Brain pericyte (primary cell): Measurements from ENCODE around the gene GPR162.

ENCODE experiments used
- DNase-seq: peaks from one replicate; pipeline ENCODE4 v3.0.0-alpha.2; 2012; ENCODE audit warnings: low read depth, low spot score

GPR162 gene

DNA sequence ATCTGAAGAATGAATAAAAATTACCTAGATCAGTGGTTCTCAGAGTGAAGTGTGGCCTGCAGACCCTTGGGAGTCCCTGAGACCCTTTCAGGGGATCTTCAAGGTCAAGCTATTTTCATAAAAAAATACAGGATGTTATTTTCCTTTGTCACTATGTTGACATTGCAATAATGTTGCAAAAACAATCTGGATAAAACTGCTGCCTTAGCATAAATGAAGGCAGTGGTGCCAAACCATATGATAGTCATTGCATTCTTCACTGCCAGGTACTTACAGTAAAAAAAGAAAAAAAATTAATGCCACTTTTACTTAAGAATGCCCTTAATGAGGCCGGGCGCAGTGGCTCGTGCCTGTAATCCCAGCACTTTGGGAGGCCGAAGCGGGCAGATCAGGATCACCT, 34.3 kb upstream of the GPR162 start:
- DNase-seq = no peak

DNA sequence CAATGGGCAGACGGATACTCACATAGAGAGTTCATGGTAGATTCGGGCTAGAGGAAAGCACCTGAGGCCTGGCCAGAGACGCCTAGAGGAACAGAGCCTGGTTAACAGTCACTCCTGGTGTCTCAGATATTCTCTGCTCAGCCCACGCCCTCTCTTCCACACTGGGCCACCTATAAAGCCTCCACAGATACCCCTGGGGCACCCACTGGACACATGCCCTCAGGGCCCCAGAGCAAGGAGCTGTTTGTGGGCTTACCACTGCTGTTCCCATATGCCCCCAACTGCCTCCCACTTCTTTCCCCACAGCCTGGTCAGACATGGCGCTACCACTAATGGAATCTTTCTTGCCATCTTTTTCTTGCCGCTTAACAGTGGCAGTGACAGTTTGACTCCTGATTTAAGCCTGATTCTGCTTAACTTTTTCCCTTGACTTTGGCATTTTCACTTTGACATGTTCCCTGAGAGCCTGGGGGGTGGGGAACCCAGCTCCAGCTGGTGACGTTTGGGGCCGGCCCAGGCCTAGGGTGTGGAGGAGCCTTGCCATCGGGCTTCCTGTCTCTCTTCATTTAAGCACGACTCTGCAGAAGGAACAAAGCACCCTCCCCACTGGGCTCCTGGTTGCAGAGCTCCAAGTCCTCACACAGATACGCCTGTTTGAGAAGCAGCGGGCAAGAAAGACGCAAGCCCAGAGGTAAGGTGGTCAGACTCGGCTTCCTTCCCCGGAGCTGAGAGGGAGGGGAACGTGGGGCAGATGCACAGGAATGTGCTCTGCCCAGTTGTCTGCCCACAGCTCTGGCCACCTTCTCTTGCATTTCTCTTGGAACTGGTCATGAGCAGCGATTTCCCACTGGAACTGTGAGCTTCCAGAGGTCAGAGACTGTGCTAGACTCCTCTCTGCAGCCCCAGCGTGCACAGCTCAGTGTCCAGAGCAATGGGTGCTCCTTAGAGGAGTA, 32.4 kb upstream of the GPR162 start, which contains the start of gene CD4:
Gene CD4 (plus strand): TSS at position 557 of the 953 bp plus-strand sequence. CDS start 10,611 bp downstream, outside the sequence.
- no peak for DNase-seq

GRCh38 chr12:6790496-6791150, 31.0 kb upstream of the GPR162 start:
- no peak for DNase-seq

- DNase-seq = no peak
These were observed 29.6 kb upstream of the GPR162 start for GRCh38 chr12:6791931-6792520.

GRCh38 chr12:6792522-6793201, 29.0 kb upstream of the GPR162 start:
- no peak for DNase-seq

GRCh38 chr12:6795088-6795487, 26.5 kb upstream of the GPR162 start:
- no peak for DNase-seq

DNA sequence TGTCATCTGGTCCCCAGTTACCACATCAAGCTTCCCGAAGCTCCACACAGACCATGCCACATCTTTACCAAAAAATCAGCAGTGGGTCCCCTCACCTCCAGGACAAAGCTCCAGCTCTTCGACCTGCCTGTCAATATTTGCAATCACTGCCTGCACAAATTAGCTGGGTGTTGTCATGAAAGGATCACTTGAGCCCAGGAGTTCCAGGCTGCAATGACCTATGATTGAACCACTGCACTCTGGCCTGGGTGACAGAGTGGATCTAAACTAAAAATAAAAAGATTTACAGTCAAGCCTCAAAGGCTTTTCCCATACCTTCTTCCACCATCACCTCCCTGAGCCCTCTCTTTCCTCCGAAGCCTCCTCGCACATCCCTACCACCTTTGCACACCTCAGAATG, 25.0 kb upstream of the GPR162 start:
- DNase-seq = no peak

DNA sequence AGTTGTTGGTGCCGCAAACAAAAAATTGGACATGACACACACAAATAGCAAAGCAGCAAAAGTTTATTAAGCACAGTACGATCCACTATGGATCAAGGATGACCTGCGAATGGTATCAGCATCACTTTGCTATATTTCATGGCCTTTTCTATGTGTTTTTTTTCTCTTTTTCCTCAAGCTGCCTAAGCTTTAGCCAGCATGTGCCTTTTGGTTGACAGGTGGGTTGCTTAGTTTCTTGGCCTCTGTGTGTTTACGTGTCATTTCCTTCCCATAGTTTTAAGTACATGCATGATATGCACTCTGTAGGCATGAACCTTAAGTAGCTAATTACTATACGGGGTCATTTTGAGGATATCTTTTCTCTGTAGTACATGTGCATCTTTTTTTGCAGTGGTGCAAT, 22.5 kb upstream of the GPR162 start:
- no peak for DNase-seq

- DNase-seq = no peak
These were observed 14.5 kb upstream of the GPR162 start for GRCh38 chr12:6807170-6807569.

- no peak for DNase-seq
These were observed 12.6 kb upstream of the GPR162 start for GRCh38 chr12:6809056-6809455.

GRCh38 chr12:6810758-6811157, 10.9 kb upstream of the GPR162 start:
- no peak for DNase-seq

GRCh38 chr12:6813363-6813762, 8.3 kb upstream of the GPR162 start:
- no peak for DNase-seq

- no peak for DNase-seq
These were observed 5.0 kb upstream of the GPR162 start for GRCh38 chr12:6816598-6816997.

- DNase-seq = no peak
These were observed 4.5 kb upstream of the GPR162 start for GRCh38 chr12:6817098-6817497.

DNA sequence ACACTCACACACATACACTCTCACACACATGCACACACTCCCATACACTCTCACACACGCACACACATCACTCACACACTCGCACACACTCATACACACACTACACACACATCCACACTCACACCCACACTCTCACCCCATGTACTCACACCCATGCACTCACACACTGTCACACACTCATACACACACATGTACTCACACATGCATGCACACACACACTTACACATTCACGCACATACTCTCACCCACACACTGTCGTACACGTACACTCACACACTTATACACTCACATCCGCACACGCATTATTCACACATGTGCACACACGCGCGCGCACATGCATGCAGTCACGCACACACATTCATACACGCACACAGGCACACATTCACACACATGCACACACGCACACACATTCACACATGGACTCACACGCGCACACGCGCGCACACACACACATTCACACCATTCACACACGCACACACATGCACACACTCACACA, 3.9 kb upstream of the GPR162 start:
- DNase-seq = no peak

GRCh38 chr12:6818222-6818621, 3.4 kb upstream of the GPR162 start:
- no peak for DNase-seq

GRCh38 chr12:6818645-6819044, 3.0 kb upstream of the GPR162 start:
- DNase-seq = no peak

- no peak for DNase-seq
These were observed 2.3 kb upstream of the GPR162 start for GRCh38 chr12:6819106-6820030.

DNA sequence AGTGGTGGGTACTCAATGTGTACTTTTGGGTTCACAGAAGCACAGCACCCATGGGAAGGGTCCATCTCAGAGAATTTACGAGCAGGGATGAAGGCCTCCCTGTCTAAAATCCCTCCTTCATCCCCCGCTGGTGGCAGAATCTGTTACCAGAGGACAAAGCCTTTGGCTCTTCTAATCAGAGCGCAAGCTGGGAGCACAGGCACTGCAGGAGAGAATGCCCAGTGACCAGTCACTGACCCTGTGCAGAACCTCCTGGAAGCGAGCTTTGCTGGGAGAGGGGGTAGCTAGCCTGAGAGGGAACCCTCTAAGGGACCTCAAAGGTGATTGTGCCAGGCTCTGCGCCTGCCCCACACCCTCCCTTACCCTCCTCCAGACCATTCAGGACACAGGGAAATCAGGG, 1.5 kb upstream of the GPR162 start:
- no peak for DNase-seq

DNA sequence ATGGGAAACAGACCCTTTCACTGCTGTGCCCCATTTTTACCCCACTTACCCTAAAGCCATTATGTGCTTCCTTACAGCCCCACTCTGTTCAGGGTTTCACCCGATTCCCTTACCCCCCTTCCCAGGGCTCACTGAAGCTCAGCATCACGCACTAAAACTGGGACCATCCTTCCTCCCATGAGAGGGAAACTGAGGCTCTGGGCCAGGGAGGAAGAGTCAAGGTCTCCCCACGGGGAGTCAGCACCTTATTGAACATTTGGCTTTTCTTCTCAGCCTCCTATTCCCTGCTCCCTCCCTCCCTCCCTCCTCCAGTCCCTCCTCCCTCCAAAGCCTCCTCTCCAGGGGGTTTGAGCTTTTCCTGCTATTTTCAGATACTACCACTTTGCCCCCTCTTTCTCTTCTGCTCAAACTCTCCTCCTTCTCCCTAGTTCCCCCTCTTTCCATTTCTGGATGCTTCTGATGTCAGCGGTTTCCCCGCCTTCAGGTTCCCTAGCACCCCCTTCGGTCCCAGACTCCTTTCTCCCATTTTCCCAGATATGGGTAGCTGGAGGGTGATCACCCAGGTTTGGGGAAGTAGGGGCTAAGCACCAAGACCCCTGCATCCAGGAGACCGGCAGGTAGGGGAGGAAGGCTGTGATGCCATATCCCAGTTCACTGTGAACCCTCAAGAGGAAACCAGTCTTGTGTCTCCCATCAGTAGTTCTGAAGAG, 960 bp downstream of the GPR162 start:
- DNase-seq = no peak
